H1 (cell line): Measurements from ENCODE around the gene SHISA9. TPM values are rescaled to one million over a fixed set of nuclear protein-coding genes. Genes with fewer than 3 reads are reported as not detected.

Source experiments
- CTCF ChIA-PET: fragments of 300-600 bp; sonication (Branson Sonifier 250); formaldehyde crosslinking; loops from one replicate; lab custom pipeline; 2021; ENCODE audit not compliant: partially characterized antibody; lab: Charles Lee
- POLR2A ChIA-PET: fragments of 300-600 bp; sonication (Branson Sonifier 250); formaldehyde crosslinking; loops from one replicate; lab custom pipeline; 2021; ENCODE audit warnings: inconsistent platforms; ENCODE audit not compliant: partially characterized antibody; lab: Charles Lee
- DNase-seq, 2 experiments: peaks; one replicate each; pipeline versions ENCODE4 v3.0.0 to v3.0.0-alpha.2; 2010 to 2022; ENCODE audit warnings: low spot score in 2 of 2, low read depth in 1 of 2, mixed read lengths in 1 of 2
- FAIRE-seq: peaks from 2 replicates; lab custom pipeline; 2011; peaks lifted over from hg19 to GRCh38; lab: Jason Lieb, UNC
- H2AFZ ChIP-seq: 2 replicates; pipeline ENCODE4 v1.8.1; 2012; ENCODE audit warnings: low read length, inconsistent platforms
- H2AK5ac ChIP-seq: 2 replicates; pipeline ENCODE4 v1.6.1; 2013; ENCODE audit warnings: low read depth, low read length
- H2BK120ac ChIP-seq: replicated peaks from 2 replicates; pipeline ENCODE3; 2013; ENCODE audit warnings: low read depth, low read length, inconsistent platforms
- H2BK12ac ChIP-seq: 2 replicates; pipeline ENCODE4 v1.6.1; 2013; ENCODE audit warnings: low read depth, low read length
- H2BK15ac ChIP-seq: 2 replicates; pipeline ENCODE4 v1.6.1; 2013; ENCODE audit warnings: low read length
- H2BK20ac ChIP-seq: 2 replicates; pipeline ENCODE4 v1.6.1; 2013; ENCODE audit warnings: low read length
- H2BK5ac ChIP-seq: 2 replicates; pipeline ENCODE4 v1.6.1; 2013; ENCODE audit warnings: low read depth, low read length
- H3K14ac ChIP-seq: 2 replicates; pipeline ENCODE4 v1.6.1; 2013; ENCODE audit warnings: inconsistent platforms; ENCODE audit not compliant: insufficient read length
- H3K18ac ChIP-seq: 2 replicates; pipeline ENCODE4 v1.6.1; 2013; ENCODE audit warnings: low read length; ENCODE audit errors: extremely low read depth
- H3K23ac ChIP-seq: 2 replicates; pipeline ENCODE4 v1.6.1; 2013; ENCODE audit warnings: inconsistent platforms; ENCODE audit not compliant: insufficient read length
- H3K23me2 ChIP-seq: 2 replicates; pipeline ENCODE4 v1.6.1; 2013; ENCODE audit warnings: low read depth, low read length
- H3K27ac ChIP-seq: 2 replicates; pipeline ENCODE4 v1.6.1; 2011; ENCODE audit warnings: low read depth, low read length, inconsistent platforms
- H3K27me3 ChIP-seq, 4 experiments: replicated peaks in 1 of 4; 1 replicate in 1 of 4; 2 replicates in 3 of 4; pipeline versions ENCODE4 v1.6.1 to v1.8.1; 2011 to 2013; ENCODE audit warnings: low read length in 3 of 4, mild to moderate bottlenecking in 3 of 4, inconsistent platforms in 2 of 4, mixed read lengths in 2 of 4, moderate library complexity in 1 of 4; ENCODE audit not compliant: control insufficient read depth in 3 of 4, insufficient read depth in 3 of 4; ENCODE audit errors: extremely low read depth in 1 of 4
- H3K36me3 ChIP-seq, 4 experiments: 2 replicates each; pipeline versions ENCODE4 v1.6.1 to v1.8.1; 2011 to 2013; ENCODE audit warnings: mild to moderate bottlenecking in 4 of 4, low read length in 3 of 4, moderate library complexity in 2 of 4, control low read depth in 1 of 4, inconsistent platforms in 1 of 4; ENCODE audit not compliant: insufficient read depth in 4 of 4, control insufficient read depth in 2 of 4
- H3K4ac ChIP-seq: replicated peaks from 2 replicates; pipeline ENCODE3; 2013; ENCODE audit warnings: low read length, low read depth, mixed read lengths, inconsistent platforms; ENCODE audit not compliant: insufficient read length
- H3K4me1 ChIP-seq, 4 experiments: replicated peaks in 1 of 4; 1 replicate in 1 of 4; 2 replicates in 3 of 4; pipeline versions ENCODE4 v1.6.1 to v1.8.1; 2011 to 2013; ENCODE audit warnings: low read length in 3 of 4, inconsistent platforms in 2 of 4, mixed read lengths in 1 of 4; ENCODE audit not compliant: insufficient read depth in 4 of 4, control insufficient read depth in 3 of 4
- H3K4me2 ChIP-seq, 2 experiments: 2 replicates each; pipeline versions ENCODE4 v1.6.1 to v1.8.1; 2011 to 2013; ENCODE audit warnings: low read depth in 2 of 2, low read length in 2 of 2, control low read depth in 1 of 2, inconsistent platforms in 1 of 2, mild to moderate bottlenecking in 1 of 2; ENCODE audit not compliant: insufficient read depth in 1 of 2
- H3K4me3 ChIP-seq, 4 experiments: fragments of 200-600, 300-600 bp in 1 of 4; sonication (generic), shearing (Covaris generic), sonication (Bioruptor Twin) in 1 of 4; 2 replicates each; pipeline versions ENCODE4 v1.5.1 to v1.8.1; 2011 to 2016; ENCODE audit warnings: low read length in 4 of 4, low read depth in 3 of 4, control low read depth in 2 of 4, inconsistent platforms in 2 of 4, mild to moderate bottlenecking in 2 of 4, mixed read lengths in 1 of 4, moderate library complexity in 1 of 4; ENCODE audit not compliant: insufficient read depth in 2 of 4; ENCODE audit errors: extremely low read depth in 1 of 4
- H3K56ac ChIP-seq: replicated peaks from 2 replicates; pipeline ENCODE3; 2013; ENCODE audit warnings: low read depth, mild to moderate bottlenecking, mixed read lengths, low read length, inconsistent platforms; ENCODE audit not compliant: insufficient read length
- H3K79me1 ChIP-seq: 2 replicates; pipeline ENCODE4 v1.6.1; 2013; ENCODE audit warnings: low read depth, low read length, control low read depth
- H3K79me2 ChIP-seq, 2 experiments: 2 replicates each; pipeline versions ENCODE4 v1.6.1 to v1.8.1; 2012 to 2013; ENCODE audit warnings: low read length in 2 of 2, mild to moderate bottlenecking in 2 of 2, inconsistent platforms in 1 of 2; ENCODE audit not compliant: insufficient read depth in 2 of 2, control insufficient read depth in 1 of 2
- H3K9ac ChIP-seq, 4 experiments: replicated peaks in 1 of 4; 1 replicate in 1 of 4; 2 replicates in 3 of 4; pipeline versions ENCODE4 v1.6.1 to v1.8.1; 2011 to 2013; ENCODE audit warnings: low read depth in 3 of 4, low read length in 3 of 4, control low read depth in 2 of 4, mild to moderate bottlenecking in 2 of 4, moderate library complexity in 2 of 4, inconsistent platforms in 1 of 4; ENCODE audit errors: extremely low read depth in 1 of 4
- H3K9me3 ChIP-seq, 2 experiments: 2 replicates each; pipeline versions ENCODE4 v1.6.1 to v1.8.1; 2012 to 2013; ENCODE audit warnings: mild to moderate bottlenecking in 2 of 2, moderate library complexity in 2 of 2, control low read depth in 1 of 2, inconsistent platforms in 1 of 2, low read depth in 1 of 2, low read length in 1 of 2, mixed read lengths in 1 of 2; ENCODE audit not compliant: insufficient read depth in 2 of 2
- H4K20me1 ChIP-seq, 2 experiments: replicated peaks in 1 of 2; 2 replicates each; pipeline versions ENCODE3 to v1.8.1; 2011 to 2013; ENCODE audit warnings: inconsistent platforms in 2 of 2, low read length in 2 of 2, mild to moderate bottlenecking in 1 of 2; ENCODE audit not compliant: insufficient read depth in 2 of 2, control insufficient read depth in 1 of 2
- H4K5ac ChIP-seq: 2 replicates; pipeline ENCODE4 v1.6.1; 2013; ENCODE audit warnings: low read length, low read depth, mixed read lengths, inconsistent platforms; ENCODE audit not compliant: insufficient read length
- H4K8ac ChIP-seq: 2 replicates; pipeline ENCODE4 v1.8.0; 2013; ENCODE audit warnings: mild to moderate bottlenecking, moderate library complexity, low read length, inconsistent platforms; ENCODE audit not compliant: insufficient read depth; ENCODE audit errors: extremely low read depth
- H4K91ac ChIP-seq: replicated peaks from 2 replicates; pipeline ENCODE3; 2013; ENCODE audit warnings: low read length, mixed read lengths, inconsistent platforms; ENCODE audit not compliant: insufficient read length
- CEBPB ChIP-seq: IDR thresholded peaks from 2 replicates; pipeline ENCODE4 v1.6.1; 2012; ENCODE audit warnings: low read depth, low read length
- FOSL1 ChIP-seq: IDR thresholded peaks from 2 replicates; pipeline ENCODE4 v1.6.1; 2011; ENCODE audit warnings: mild to moderate bottlenecking, low read depth, low read length, moderate library complexity; ENCODE audit not compliant: insufficient read depth
- GABPA ChIP-seq: IDR thresholded peaks from 2 replicates; pipeline ENCODE4 v1.6.1; 2011; ENCODE audit warnings: mild to moderate bottlenecking, low read length, moderate library complexity, borderline replicate concordance; ENCODE audit not compliant: insufficient read depth
- PHF8 ChIP-seq: fragments of 200-600 bp; sonication (generic); conservative IDR thresholded peaks from 2 replicates; pipeline ENCODE4 v1.7.1; 2012; ENCODE audit warnings: low read depth, mild to moderate bottlenecking, inconsistent platforms, low read length, moderate library complexity
- TBP ChIP-seq: IDR thresholded peaks from 2 replicates; pipeline ENCODE4 v1.6.1; 2011; ENCODE audit warnings: low read depth, low read length, improper control_type of control experiment
- USF2 ChIP-seq: IDR thresholded peaks from 2 replicates; pipeline ENCODE4 v1.6.1; 2011; ENCODE audit warnings: low read length, improper control_type of control experiment
- YY1 ChIP-seq: IDR thresholded peaks from 2 replicates; pipeline ENCODE4 v1.6.1; 2011; ENCODE audit warnings: low read depth, mild to moderate bottlenecking, low read length
- WGBS, 2 experiments: shearing (Covaris generic) in 1 of 2; methylation state at CpG; one replicate each; pipeline versions ENCODE4 v1.1.6 to v1.1.7; 2013 to 2015; ENCODE audit warnings: low lambda C conversion rate in 2 of 2, mixed read lengths in 2 of 2, inconsistent platforms in 1 of 2, low coverage in 1 of 2, missing lambda C conversion rate in 1 of 2; ENCODE audit not compliant: insufficient replicate concordance in 2 of 2, insufficient coverage in 1 of 2, insufficient read length in 1 of 2; ENCODE audit errors: extremely low coverage in 1 of 2, missing lambda C conversion rate in 1 of 2; 5-methylcytosine and 5-hydroxymethylcytosine counted together
- polyA plus RNA-seq, 7 experiments: library from polyadenylated mRNA; depleted of rRNA in 3 of 7; stranded (reverse) in 5 of 7; unstranded in 2 of 7; fragments of >200 nt in 5 of 7; fragments of 200-250 nt in 2 of 7; gene quantifications; 1 replicate in 5 of 7; 2 replicates in 1 of 7; 4 replicates in 1 of 7; pipeline versions ENCODE4 v1.2.1 to v1.2.3, GENCODE V29; 2011 to 2013; ENCODE audit warnings: missing spikeins in 2 of 7, mixed read lengths in 2 of 7
- total RNA-seq: library from RNA; stranded (reverse); fragmentation: NEBNext Ultra II Directional; extraction: Animal tissue kit (Norgen Biotek cat#: 25700); gene quantifications from 2 replicates; pipeline ENCODE4 v1.2.1, GENCODE V29; 2021

Gene SHISA9
- total and polyA plus RNA-seq, 2 of the 8 experiments (the other 6 are each of a cell fraction or from before 2014, with no cell fraction given) = 25.6 to 39.8 TPM

- Histone ChIP-seq H2BK5ac (no peak overlapping the region), H3K9ac (no peak overlapping the region), H2BK12ac (no peak overlapping the region), H2AFZ (no peak overlapping the region), H3K9me3 (no peaks in the 10 kb centered on the region), H2BK20ac (no peak overlapping the region), H2BK15ac (no peak overlapping the region), H3K4me3 (peak overlapping the region in 1 of 4 experiments; percentile 17; a peak in 1 of 8 replicates), H2AK5ac (0 out of 2 replicates have a peak overlapping the region, but pooled peaks have one; percentile 3), H3K23me2 (no peaks in the 10 kb centered on the region), H3K4me1 (peaks cover 3 to 21% (median 17%) of the 10 kb centered on the region in 4 experiments), H3K56ac (no peak overlapping the region), H4K8ac (no peak overlapping the region), H3K18ac (no peak overlapping the region), H3K27ac (no peak overlapping the region), H4K91ac (no peak overlapping the region), H4K20me1 (no peaks in the 10 kb centered on the region), H3K4ac (no peak overlapping the region), H3K14ac (no peak overlapping the region), H3K4me2 (peak overlapping the region in 1 of 2 experiments; percentile 20; a peak in 1 of 4 replicates), H3K27me3 (no peaks in the 10 kb centered on the region), H3K36me3 (no peaks in the 10 kb centered on the region), H3K79me2 (peaks cover 0 to 22% of the 10 kb centered on the region in 2 experiments; a peak in 2 of 4 replicates), H3K79me1 (no peaks in the 10 kb centered on the region; the same call in 1 of the 2 replicates), H4K5ac (no peak overlapping the region), H2BK120ac (no peak overlapping the region), H3K23ac (no peak overlapping the region)
- no peak for DNase-seq
- FAIRE-seq = peak; percentile 97
- WGBS, 2 experiments = 84% methylated on average over 4 of the region's 4 CpGs; no CpG with 5 or more reads in 1 of the 2 experiments
- ChIA-PET POLR2A (interaction anchor here (0.6 to 1.6 kb wide), 4 partner anchors 10 to 149 kb away, joined by 3 to 5 read pairs (median 4); no protein-coding TSS in a partner anchor), CTCF (interaction anchor here (0.6 to 1.3 kb wide), 4 partner anchors 11 to 1410 kb away, joined by 3 to 4 read pairs (median 4); no protein-coding TSS in a partner anchor)
- TF ChIP-seq CEBPB = peak; percentile 46; the same call in 1 of the 2 replicates
- no peak for TF ChIP-seq GABPA
- TF ChIP-seq FOSL1 = no peak
- no peak for TF ChIP-seq PHF8
- TF ChIP-seq USF2 = peak; percentile 87
- peak; percentile 84 for TF ChIP-seq YY1
- no peak for TF ChIP-seq TBP
These were observed 266.7 kb downstream of the SHISA9 start for GRCh38 chr16:13168091-13168572.
